ENCODE measurements around the gene GRIN3B.

The GRIN3B gene

DNA sequence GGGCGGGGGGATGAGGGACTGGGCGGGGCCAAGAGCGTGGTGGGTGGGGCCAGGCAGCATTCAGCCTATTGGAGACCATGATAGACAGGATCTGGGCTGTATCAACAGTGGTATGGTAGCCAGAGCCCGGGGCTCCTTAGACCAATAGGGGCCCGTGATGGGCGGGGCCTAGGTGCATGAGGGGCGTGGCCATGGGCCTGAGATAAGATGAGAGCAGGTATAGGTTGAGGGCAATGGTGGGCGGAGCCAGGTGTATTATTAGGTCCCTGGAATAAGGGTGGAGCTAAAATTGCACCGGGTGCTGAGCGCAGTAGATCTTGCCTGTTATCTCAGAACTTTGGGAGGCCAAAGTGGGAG is 45.0 kb downstream of the GRIN3B start (continued):
- TF ChIP-seq ZNF280D (tag by site-specific recombination; IDR thresholded peaks at IDR 0.05) (no peak), ZNF24 (tag by site-specific recombination; IDR thresholded peaks at IDR 0.05) (no peak), AEBP2 (tag by site-specific recombination; IDR thresholded peaks at IDR 0.05; ENCODE audit: borderline replicate concordance) (no peak), ZNF211 (tag by site-specific recombination; IDR thresholded peaks at IDR 0.05; ENCODE audit: low read depth) (no peak), SP3 (tag by site-specific recombination; IDR thresholded peaks at IDR 0.05) (0 out of 2 replicates have a peak, but pooled peaks have one; percentile 26)

GRCh38 chr19:1046117-1046626 is 46.0 kb downstream of the GRIN3B start:
- CTCF ChIA-PET, result no interaction called here
- POLR2A ChIA-PET, result no interaction called here
- Histone ChIP-seq H3K27ac (ENCODE audit: extremely low read depth, low read depth, low read length) (no peak overlapping the region), H3K9me3 (ENCODE audit: control insufficient read depth, insufficient read depth, low read depth, low read length) (no peaks in the 10 kb centered on the region), H3K4me1 (ENCODE audit: control insufficient read depth, insufficient read depth, low read length) (no peaks in the 10 kb centered on the region; the same call in 1 of the 2 replicates), H3K4me3 (ENCODE audit: low read depth, low read length) (no peak overlapping the region), H3K36me3 (ENCODE audit: control insufficient read depth in 2 of 2, insufficient read depth in 1 of 2, low read length in 2 of 2) (peaks cover 0 to 22% of the 10 kb centered on the region in 2 experiments; a peak in 2 of 3 replicates)
- no peak for TF ChIP-seq IKZF3 (tag by site-specific recombination; IDR thresholded peaks at IDR 0.05)
- no peak for TF ChIP-seq ZNF670 (tag by site-specific recombination; IDR thresholded peaks at IDR 0.05; ENCODE audit: low read depth)
- TF ChIP-seq KLF17 (tag by site-specific recombination; IDR thresholded peaks at IDR 0.05), result no peak
- no peak for TF ChIP-seq ZNF248 (tag by site-specific recombination; IDR thresholded peaks at IDR 0.05)
- TF ChIP-seq ZNF366 (tag by site-specific recombination; conservative IDR thresholded peaks at IDR 0.05), result no peak
- TF ChIP-seq RBAK (tag by site-specific recombination; IDR thresholded peaks at IDR 0.05), result no peak
- TF ChIP-seq ZNF280D (tag by site-specific recombination; IDR thresholded peaks at IDR 0.05), result no peak
- no peak for TF ChIP-seq ZNF658 (tag by site-specific recombination; IDR thresholded peaks at IDR 0.05)
- TF ChIP-seq ZBTB7A (tag by site-specific recombination; IDR thresholded peaks at IDR 0.05; ENCODE audit: low read depth), result no peak
- TF ChIP-seq ZBTB11 (tag by site-specific recombination; conservative IDR thresholded peaks at IDR 0.05; ENCODE audit: low read depth), result no peak
- TF ChIP-seq ZNF768 (tag by site-specific recombination; IDR thresholded peaks at IDR 0.05), result no peak
- no peak for TF ChIP-seq YY1 (tag by site-specific recombination; IDR thresholded peaks at IDR 0.05)
- TF ChIP-seq, protein P1, sequence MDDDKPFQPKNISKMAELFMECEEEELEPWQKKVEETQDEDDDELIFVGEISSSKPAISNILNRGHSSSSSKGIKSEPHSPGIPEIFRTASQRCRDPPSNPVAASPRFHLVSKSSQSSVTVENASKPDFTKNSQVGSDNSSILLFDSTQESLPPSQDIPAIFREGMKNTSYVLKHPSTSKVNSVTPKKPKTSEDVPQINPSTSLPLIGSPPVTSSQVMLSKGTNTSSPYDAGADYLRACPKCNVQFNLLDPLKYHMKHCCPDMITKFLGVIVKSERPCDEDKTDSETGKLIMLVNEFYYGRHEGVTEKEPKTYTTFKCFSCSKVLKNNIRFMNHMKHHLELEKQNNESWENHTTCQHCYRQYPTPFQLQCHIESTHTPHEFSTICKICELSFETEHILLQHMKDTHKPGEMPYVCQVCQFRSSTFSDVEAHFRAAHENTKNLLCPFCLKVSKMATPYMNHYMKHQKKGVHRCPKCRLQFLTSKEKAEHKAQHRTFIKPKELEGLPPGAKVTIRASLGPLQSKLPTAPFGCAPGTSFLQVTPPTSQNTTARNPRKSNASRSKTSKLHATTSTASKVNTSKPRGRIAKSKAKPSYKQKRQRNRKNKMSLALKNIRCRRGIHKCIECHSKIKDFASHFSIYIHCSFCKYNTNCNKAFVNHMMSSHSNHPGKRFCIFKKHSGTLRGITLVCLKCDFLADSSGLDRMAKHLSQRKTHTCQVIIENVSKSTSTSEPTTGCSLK (tag by site-specific recombination; IDR thresholded peaks at IDR 0.05), result no peak
- TF ChIP-seq ZNF624 (tag by site-specific recombination; IDR thresholded peaks at IDR 0.05), result no peak
- TF ChIP-seq ZNF677 (tag by site-specific recombination; IDR thresholded peaks at IDR 0.05), result no peak
- no peak for TF ChIP-seq ZNF155 (tag by site-specific recombination; IDR thresholded peaks at IDR 0.05)
